ENCODE data around the gene RAI1.

The RAI1 gene

GRCh38 chr17:17767154-17767869 lies 86.1 kb downstream of the RAI1 start:
- DNase-seq (ENCODE audit: low read depth), result no peak

- DNase-seq (ENCODE audit: low read depth), result no peak
Measured at GRCh38 chr17:17767887-17768418, 86.7 kb downstream of the RAI1 start.

- DNase-seq (ENCODE audit: low read depth), result no peak
Measured at GRCh38 chr17:17768424-17769088, 87.3 kb downstream of the RAI1 start.

- no peak for DNase-seq (ENCODE audit: low read depth)
Measured at GRCh38 chr17:17769869-17770631, 88.8 kb downstream of the RAI1 start.

- DNase-seq (ENCODE audit: low read depth), result no peak
Measured at GRCh38 chr17:17770632-17771044, 89.4 kb downstream of the RAI1 start.

GRCh38 chr17:17771498-17772201 lies 90.4 kb downstream of the RAI1 start:
- no peak for DNase-seq (ENCODE audit: low read depth)

- DNase-seq (ENCODE audit: low read depth), result no peak
Measured at GRCh38 chr17:17772231-17772630, 91.0 kb downstream of the RAI1 start.

GRCh38 chr17:17774009-17774881 lies 93.0 kb downstream of the RAI1 start:
- no peak for DNase-seq (ENCODE audit: low read depth)

GRCh38 chr17:17776889-17777288 lies 95.6 kb downstream of the RAI1 start:
- no peak for DNase-seq (ENCODE audit: low read depth)

GRCh38 chr17:17778308-17779014 lies 97.2 kb downstream of the RAI1 start:
- no peak for DNase-seq (ENCODE audit: low read depth)

- DNase-seq (ENCODE audit: low read depth), result no peak
Measured at GRCh38 chr17:17779015-17779611, 97.9 kb downstream of the RAI1 start.

GRCh38 chr17:17780922-17781590 lies 99.8 kb downstream of the RAI1 start:
- no peak for DNase-seq (ENCODE audit: low read depth)

- DNase-seq (ENCODE audit: low read depth), result peak; percentile 22
Measured at GRCh38 chr17:17781591-17782496, 100.6 kb downstream of the RAI1 start.

- no peak for DNase-seq (ENCODE audit: low read depth)
Measured at GRCh38 chr17:17782523-17783115, 101.4 kb downstream of the RAI1 start.

- DNase-seq (ENCODE audit: low read depth), result no peak
Measured at GRCh38 chr17:17783116-17783824, 102.0 kb downstream of the RAI1 start.

- DNase-seq (ENCODE audit: low read depth), result no peak
Measured at GRCh38 chr17:17783825-17784656, 102.8 kb downstream of the RAI1 start.

Measured in stromal cell of bone marrow (primary cell).